K562 (cell line): ENCODE data around the gene CAMK1D. TPM values are rescaled to one million over a fixed set of nuclear protein-coding genes. Genes with fewer than 3 reads are reported as not detected.

Source experiments
- ATAC-seq: fragments of 200-7000 bp; cut with Tn5 transposase; 3 replicates; pipeline ENCODE4 v1.9.1; 2020; ENCODE audit warnings: moderate library complexity
- BruUV-seq: library from RNA; stranded (reverse); fragments of 400-500 nt; replicated peaks from 2 replicates; lab custom pipeline; 2021; lab: Mats Ljungman, UMichigan
- CTCF ChIA-PET: fragments of 300-600 bp; formaldehyde crosslinking; extraction: SDS; loops from one replicate; lab custom pipeline; 2021; ENCODE audit warnings: low intra/inter-chr PET ratio; lab: Yijun Ruan, JAX
- POLR2A ChIA-PET: fragments of 300-600, 350-650 bp; sonication (Branson Sonifier 250); formaldehyde crosslinking; extraction: SDS; loops from one replicate; lab custom pipeline; 2021; ENCODE audit warnings: antibody characterized with exemption, inconsistent platforms; lab: Yijun Ruan, JAX
- DNase-seq, 4 experiments: peaks; one replicate each; pipeline versions ENCODE4 v3.0.0 to v3.0.0-alpha.2; 2011 to 2018; ENCODE audit warnings: low spot score in 3 of 4, mixed read lengths in 3 of 4; ENCODE audit errors: extremely low read depth in 1 of 4
- FAIRE-seq: peaks from 2 replicates; lab custom pipeline; 2011; peaks lifted over from hg19 to GRCh38; lab: Jason Lieb, UNC
- H2AFZ ChIP-seq: 2 replicates; pipeline ENCODE4 v1.6.0; 2011; ENCODE audit warnings: low read depth, low read length, control low read depth, inconsistent platforms
- H3K27ac ChIP-seq: fragments of 200-600 bp; 3 replicates; pipeline ENCODE4 v1.8.0; 2011; ENCODE audit warnings: low read depth, mild to moderate bottlenecking, control low read depth, inconsistent platforms, low read length, moderate library complexity, mixed read lengths; ENCODE audit errors: extremely low read depth
- H3K27me3 ChIP-seq, 2 experiments: fragments of 300-600 bp in 1 of 2; 2 replicates in 1 of 2; 3 replicates in 1 of 2; pipeline versions ENCODE4 v1.6.0 to v1.8.0; 2011; ENCODE audit warnings: inconsistent platforms in 2 of 2, low read length in 2 of 2, mild to moderate bottlenecking in 1 of 2, mixed read lengths in 1 of 2, moderate library complexity in 1 of 2; ENCODE audit not compliant: control insufficient read depth in 2 of 2, insufficient read depth in 2 of 2
- H3K36me3 ChIP-seq: fragments of 300-600 bp; 3 replicates; pipeline ENCODE4 v1.8.0; 2011; ENCODE audit warnings: mild to moderate bottlenecking, low read length, inconsistent platforms; ENCODE audit not compliant: control insufficient read depth, insufficient read depth
- H3K4me1 ChIP-seq, 2 experiments: fragments of 200-600 bp in 1 of 2; replicated peaks in 1 of 2; 2 replicates in 1 of 2; 3 replicates in 1 of 2; pipeline versions ENCODE4 v1.5.1 to v1.8.0; 2011; ENCODE audit warnings: inconsistent platforms in 2 of 2, low read length in 2 of 2, mild to moderate bottlenecking in 1 of 2, mixed read lengths in 1 of 2, moderate library complexity in 1 of 2; ENCODE audit not compliant: control insufficient read depth in 2 of 2, insufficient read depth in 2 of 2
- H3K4me2 ChIP-seq: 2 replicates; pipeline ENCODE4 v1.6.1; 2011; ENCODE audit warnings: low read length, control low read depth, inconsistent platforms, mixed read lengths; ENCODE audit not compliant: insufficient read depth
- H3K4me3 ChIP-seq: fragments of 200-600 bp; sonication (generic), shearing (Covaris generic); 2 replicates; pipeline ENCODE4 v1.5.1; 2016; ENCODE audit warnings: control low read depth, inconsistent platforms
- H3K79me2 ChIP-seq: fragments of 200-600 bp; 3 replicates; pipeline ENCODE4 v1.8.0; 2011; ENCODE audit warnings: low read length, inconsistent platforms; ENCODE audit not compliant: control insufficient read depth, insufficient read depth
- H3K9ac ChIP-seq, 2 experiments: 2 replicates each; pipeline versions ENCODE4 v1.6.0 to v1.6.1; 2011; ENCODE audit warnings: low read depth in 2 of 2, low read length in 2 of 2, control low read depth in 1 of 2, inconsistent platforms in 1 of 2, mild to moderate bottlenecking in 1 of 2, mixed read lengths in 1 of 2; ENCODE audit not compliant: insufficient read depth in 1 of 2
- H3K9me1 ChIP-seq: one replicate; pipeline ENCODE4 v1.6.0; 2011; ENCODE audit warnings: inconsistent platforms, mild to moderate bottlenecking, low read length, moderate library complexity; ENCODE audit not compliant: control insufficient read depth, insufficient read depth
- H3K9me3 ChIP-seq: replicated peaks from 2 replicates; pipeline ENCODE4 v1.5.1; 2011; ENCODE audit warnings: low read depth, low read length, inconsistent platforms; ENCODE audit not compliant: control insufficient read depth, insufficient read depth
- H4K20me1 ChIP-seq: replicated peaks from 2 replicates; pipeline ENCODE4 v1.6.1; 2011; ENCODE audit warnings: low read length, inconsistent platforms, mixed read lengths; ENCODE audit not compliant: control insufficient read depth, insufficient read depth
- BDP1 ChIP-seq: IDR thresholded peaks from 3 replicates; pipeline ENCODE4 v1.6.1; 2011; ENCODE audit not compliant: insufficient read length, insufficient read depth
- EP300 ChIP-seq: IDR thresholded peaks from 2 replicates; pipeline ENCODE4 v1.6.1; 2012; ENCODE audit warnings: low read length, improper control_type of control experiment
- GTF2F1 ChIP-seq: IDR thresholded peaks from 2 replicates; pipeline ENCODE4 v1.6.1; 2011; ENCODE audit warnings: low read depth, low read length, improper control_type of control experiment
- HCFC1 ChIP-seq: IDR thresholded peaks from 2 replicates; pipeline ENCODE4 v1.6.1; 2012; ENCODE audit warnings: low read depth, low read length, improper control_type of control experiment
- KDM2B ChIP-seq: fragments of 250-450 bp; sonication (Bioruptor Pico); IDR thresholded peaks from 2 replicates; pipeline ENCODE4 v1.8.0; 2021; ENCODE audit warnings: mild to moderate bottlenecking, moderate library complexity
- KDM5B ChIP-seq: fragments of 200-600 bp; sonication (generic); IDR thresholded peaks from 2 replicates; pipeline ENCODE4 v1.6.1; 2012; ENCODE audit warnings: low read depth, mild to moderate bottlenecking, moderate library complexity, low read length, control low read depth, inconsistent platforms; ENCODE audit not compliant: insufficient replicate concordance
- NCOR1 ChIP-seq: fragments of 450-650 bp; IDR thresholded peaks from 2 replicates; pipeline ENCODE4 v1.6.1; 2016; ENCODE audit warnings: mild to moderate bottlenecking, moderate library complexity
- PCBP1 ChIP-seq: fragments of 200-400 bp; formaldehyde crosslinking; IDR thresholded peaks from 2 replicates; pipeline ENCODE4 v1.6.1; 2018; ENCODE audit warnings: mild to moderate bottlenecking, low read depth, low read length; ENCODE audit not compliant: poor library complexity, severe bottlenecking
- POLR2A ChIP-seq: fragments of 450-650 bp; conservative IDR thresholded peaks from 2 replicates; pipeline ENCODE4 v1.6.1; 2016
- RB1 ChIP-seq: fragments of 450-650 bp; IDR thresholded peaks from 2 replicates; pipeline ENCODE4 v1.6.1; 2017; ENCODE audit warnings: low read depth, mild to moderate bottlenecking
- RBM22 ChIP-seq: fragments of 200-400 bp; formaldehyde crosslinking; IDR thresholded peaks from 2 replicates; pipeline ENCODE4 v1.6.1; 2018; ENCODE audit warnings: low read length, low read depth; ENCODE audit not compliant: poor library complexity, severe bottlenecking
- UBTF ChIP-seq, 2 experiments: IDR thresholded peaks; 2 replicates each; pipeline ENCODE4 v1.6.1; 2012; ENCODE audit warnings: improper control_type of control experiment in 2 of 2, low read depth in 2 of 2, low read length in 2 of 2, borderline replicate concordance in 1 of 2
- ZBTB17 ChIP-seq: fragments of 450-650 bp; formaldehyde crosslinking; IDR thresholded peaks from 2 replicates; pipeline ENCODE4 v1.4.0; 2020; ENCODE audit warnings: mild to moderate bottlenecking
- ZFPM2 ChIP-seq: fragments of 250-450 bp; sonication (Bioruptor Pico); IDR thresholded peaks from 2 replicates; pipeline ENCODE4 v1.5.1; 2022; ENCODE audit warnings: mild to moderate bottlenecking
- ZNF75A ChIP-seq: fragments of 450-650 bp; formaldehyde crosslinking; IDR thresholded peaks from 2 replicates; pipeline ENCODE4 v1.4.0; 2020; ENCODE audit warnings: mild to moderate bottlenecking
- WGBS: fragments of 100-300 bp; shearing (Covaris generic); methylation state at CpG from one replicate; pipeline ENCODE4 v1.1.6; 2016; ENCODE audit warnings: low coverage, mixed read lengths; ENCODE audit not compliant: insufficient coverage; ENCODE audit errors: missing lambda C conversion rate; 5-methylcytosine and 5-hydroxymethylcytosine counted together
- in situ Hi-C: fragments of 300-500 bp; cut with MboI; formaldehyde crosslinking; loops from 4 replicates; pipeline ENCODE4 v1.15.0; 2018; ENCODE audit warnings: inconsistent platforms, mixed read lengths
- intact Hi-C: fragments of 100-400 bp; cut with micrococcal nuclease; formaldehyde crosslinking; loops from 2 replicates; pipeline ENCODE4 v1.14.2; 2022
- polyA plus RNA-seq, 8 experiments: library from polyadenylated mRNA; depleted of rRNA in 4 of 8; stranded (reverse) in 5 of 8; unstranded in 3 of 8; fragments of >200 nt; fragmentation: Nextera tagmentation in 2 of 8; fragmentation: Illumina TruSeq in 1 of 8; extraction: Ambion mirVana in 2 of 8; extraction: Trizol in 1 of 8; gene quantifications; 2 replicates each; pipeline versions ENCODE4 v1.2.1 to v1.2.3, GENCODE V29; 2011 to 2014; ENCODE audit warnings: inconsistent platforms in 1 of 8, missing spikeins in 1 of 8
- total RNA-seq, 7 experiments: library from RNA; depleted of rRNA in 6 of 7; stranded (reverse); fragments of >200 nt in 6 of 7; fragmentation: Illumina TruSeq in 2 of 7; extraction: Trizol in 2 of 7; gene quantifications; 2 replicates each; pipeline versions ENCODE4 v1.2.1 to v1.2.3, GENCODE V29; 2011 to 2021; ENCODE audit warnings: low replicate concordance in 1 of 7
- TF ChIP-seq, protein P1 (sequence below): sonication (generic); formaldehyde crosslinking; IDR thresholded peaks from 2 replicates; pipeline ENCODE4 v1.8.0; 2023; ENCODE audit warnings: mild to moderate bottlenecking, missing genetic modification reagents
- TF ChIP-seq, protein P2 (sequence below): sonication (generic); formaldehyde crosslinking; IDR thresholded peaks from 2 replicates; pipeline ENCODE4 v1.4.0; 2020; ENCODE audit warnings: mild to moderate bottlenecking, missing genetic modification reagents

Gene CAMK1D
- total and polyA plus RNA-seq, 9 of the 15 experiments (the other 6 are each of a cell fraction or from before 2014, with no cell fraction given) = 0.12 to 0.24 (median 0.20) TPM; not detected in 5

- ATAC-seq = no peak
- no peaks in the 10 kb centered on the region for H3K9me1 ChIP-seq
- no peaks in the 10 kb centered on the region for H3K36me3 ChIP-seq
- no peak overlapping the region for H3K4me2 ChIP-seq
- BruUV-seq = no TSS peak
- no peak overlapping the region for H3K9ac ChIP-seq
- no peaks in the 10 kb centered on the region for H3K79me2 ChIP-seq
- ChIA-PET CTCF (no interaction called here), POLR2A (interaction anchor here (1.1 to 1.6 kb wide), 2 partner anchors 9 to 17 kb away, joined by 4 read pairs; no protein-coding TSS in a partner anchor)
- no peaks in the 10 kb centered on the region for H3K9me3 ChIP-seq
- FAIRE-seq = no peak
- H2AFZ ChIP-seq = no peak overlapping the region
- no peak overlapping the region for H3K4me3 ChIP-seq
- 0% methylated on average over 1 of the region's 1 CpG for WGBS
- H4K20me1 ChIP-seq = no peaks in the 10 kb centered on the region
- no peak overlapping the region for H3K27ac ChIP-seq
- intact Hi-C loops = no loop called here
- in situ Hi-C loops = no loop called here
- DNase-seq = no peak
- no peaks in the 10 kb centered on the region for H3K4me1 ChIP-seq
- H3K27me3 ChIP-seq = peaks cover 5 to 46% of the 10 kb centered on the region in 2 experiments; a peak in 4 of 5 replicates
- no peak for TF ChIP-seq RB1
- no peak for TF ChIP-seq UBTF (IDR thresholded peaks at IDR 0.05; ENCODE audit: borderline replicate concordance in 1 of 2, low read depth in 2 of 2, low read length in 2 of 2)
- TF ChIP-seq ZNF75A (CRISPR knock-in tag) = no peak
- TF ChIP-seq KDM2B (CRISPR knock-in tag) = no peak
- no peak for TF ChIP-seq BDP1
- no peak for TF ChIP-seq RBM22
- no peak for TF ChIP-seq HCFC1
- no peak for TF ChIP-seq NCOR1
- TF ChIP-seq ZFPM2 (CRISPR knock-in tag) = no peak
- no peak for TF ChIP-seq EP300
- no peak for TF ChIP-seq KDM5B
- TF ChIP-seq GTF2F1 = no peak
- TF ChIP-seq, protein P1, sequence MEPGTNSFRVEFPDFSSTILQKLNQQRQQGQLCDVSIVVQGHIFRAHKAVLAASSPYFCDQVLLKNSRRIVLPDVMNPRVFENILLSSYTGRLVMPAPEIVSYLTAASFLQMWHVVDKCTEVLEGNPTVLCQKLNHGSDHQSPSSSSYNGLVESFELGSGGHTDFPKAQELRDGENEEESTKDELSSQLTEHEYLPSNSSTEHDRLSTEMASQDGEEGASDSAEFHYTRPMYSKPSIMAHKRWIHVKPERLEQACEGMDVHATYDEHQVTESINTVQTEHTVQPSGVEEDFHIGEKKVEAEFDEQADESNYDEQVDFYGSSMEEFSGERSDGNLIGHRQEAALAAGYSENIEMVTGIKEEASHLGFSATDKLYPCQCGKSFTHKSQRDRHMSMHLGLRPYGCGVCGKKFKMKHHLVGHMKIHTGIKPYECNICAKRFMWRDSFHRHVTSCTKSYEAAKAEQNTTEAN (CRISPR knock-in tag) = no peak
- TF ChIP-seq POLR2A = no peak
- TF ChIP-seq, protein P2, sequence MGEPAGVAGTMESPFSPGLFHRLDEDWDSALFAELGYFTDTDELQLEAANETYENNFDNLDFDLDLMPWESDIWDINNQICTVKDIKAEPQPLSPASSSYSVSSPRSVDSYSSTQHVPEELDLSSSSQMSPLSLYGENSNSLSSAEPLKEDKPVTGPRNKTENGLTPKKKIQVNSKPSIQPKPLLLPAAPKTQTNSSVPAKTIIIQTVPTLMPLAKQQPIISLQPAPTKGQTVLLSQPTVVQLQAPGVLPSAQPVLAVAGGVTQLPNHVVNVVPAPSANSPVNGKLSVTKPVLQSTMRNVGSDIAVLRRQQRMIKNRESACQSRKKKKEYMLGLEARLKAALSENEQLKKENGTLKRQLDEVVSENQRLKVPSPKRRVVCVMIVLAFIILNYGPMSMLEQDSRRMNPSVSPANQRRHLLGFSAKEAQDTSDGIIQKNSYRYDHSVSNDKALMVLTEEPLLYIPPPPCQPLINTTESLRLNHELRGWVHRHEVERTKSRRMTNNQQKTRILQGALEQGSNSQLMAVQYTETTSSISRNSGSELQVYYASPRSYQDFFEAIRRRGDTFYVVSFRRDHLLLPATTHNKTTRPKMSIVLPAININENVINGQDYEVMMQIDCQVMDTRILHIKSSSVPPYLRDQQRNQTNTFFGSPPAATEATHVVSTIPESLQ (CRISPR knock-in tag) = no peak
- TF ChIP-seq ZBTB17 (CRISPR knock-in tag) = no peak
- no peak for TF ChIP-seq PCBP1
Observed at GRCh38 chr10:12846718-12847117, 497.4 kb downstream of the CAMK1D start.
